ENCODE data around the gene WFDC10A.

DNA sequence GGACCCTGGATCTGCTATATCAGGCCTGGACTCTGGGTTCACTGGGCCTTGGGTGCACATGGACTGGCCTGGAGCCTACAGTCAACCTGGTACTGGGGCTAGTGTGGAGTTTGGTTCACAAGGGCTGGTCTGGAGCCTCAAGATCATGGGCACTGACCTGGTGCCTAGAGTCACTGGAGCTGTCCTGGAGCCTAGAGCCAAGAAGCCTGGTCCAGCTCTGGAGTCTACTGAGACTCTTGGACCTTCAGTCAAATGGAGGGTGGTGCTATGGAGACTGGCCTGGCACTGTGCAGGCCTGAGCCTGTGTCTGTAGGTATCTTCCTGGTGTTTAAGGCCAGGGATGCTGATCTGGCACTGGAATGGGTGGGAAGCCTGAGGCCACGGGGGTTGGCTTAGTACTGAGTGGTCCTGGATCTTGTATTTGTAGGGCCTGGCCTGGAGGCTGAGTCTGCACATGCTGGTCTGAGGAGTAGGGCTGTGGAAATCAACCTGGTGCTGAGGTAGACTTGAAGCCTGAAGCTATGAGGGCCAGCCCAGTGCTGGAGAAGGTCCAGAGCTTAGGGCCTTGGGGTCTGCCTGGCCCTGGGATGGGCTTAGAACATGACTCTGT, 18.0 kb downstream of the WFDC10A start:
- TF ChIP-seq CTCF (IDR thresholded peaks at IDR 0.05) (no peak), EZH2 (IDR thresholded peaks at IDR 0.05; ENCODE audit: borderline replicate concordance, insufficient read depth, low read depth, low read length, poor library complexity, severe bottlenecking) (no peak)

All from B cell (primary cell).